H1 (cell line): ENCODE data around the gene DGCR6. TPM values are rescaled to one million over a fixed set of nuclear protein-coding genes. Genes with fewer than 3 reads are reported as not detected.

Experiments
- CTCF ChIA-PET: fragments of 300-600 bp; sonication (Branson Sonifier 250); formaldehyde crosslinking; loops from one replicate; lab custom pipeline; 2021; ENCODE audit not compliant: partially characterized antibody; lab: Charles Lee
- POLR2A ChIA-PET: fragments of 300-600 bp; sonication (Branson Sonifier 250); formaldehyde crosslinking; loops from one replicate; lab custom pipeline; 2021; ENCODE audit warnings: inconsistent platforms; ENCODE audit not compliant: partially characterized antibody; lab: Charles Lee
- DNase-seq, 2 experiments: peaks; one replicate each; pipeline versions ENCODE4 v3.0.0 to v3.0.0-alpha.2; 2010 to 2022; ENCODE audit warnings: low spot score in 2 of 2, low read depth in 1 of 2, mixed read lengths in 1 of 2
- FAIRE-seq: peaks from 2 replicates; lab custom pipeline; 2011; peaks lifted over from hg19 to GRCh38; lab: Jason Lieb, UNC
- H2AFZ ChIP-seq: 2 replicates; pipeline ENCODE4 v1.8.1; 2012; ENCODE audit warnings: low read length, inconsistent platforms
- H2AK5ac ChIP-seq: 2 replicates; pipeline ENCODE4 v1.6.1; 2013; ENCODE audit warnings: low read depth, low read length
- H2BK120ac ChIP-seq: replicated peaks from 2 replicates; pipeline ENCODE3; 2013; ENCODE audit warnings: low read depth, low read length, inconsistent platforms
- H2BK12ac ChIP-seq: 2 replicates; pipeline ENCODE4 v1.6.1; 2013; ENCODE audit warnings: low read depth, low read length
- H2BK15ac ChIP-seq: 2 replicates; pipeline ENCODE4 v1.6.1; 2013; ENCODE audit warnings: low read length
- H2BK20ac ChIP-seq: 2 replicates; pipeline ENCODE4 v1.6.1; 2013; ENCODE audit warnings: low read length
- H2BK5ac ChIP-seq: 2 replicates; pipeline ENCODE4 v1.6.1; 2013; ENCODE audit warnings: low read depth, low read length
- H3K14ac ChIP-seq: 2 replicates; pipeline ENCODE4 v1.6.1; 2013; ENCODE audit warnings: inconsistent platforms; ENCODE audit not compliant: insufficient read length
- H3K18ac ChIP-seq: 2 replicates; pipeline ENCODE4 v1.6.1; 2013; ENCODE audit warnings: low read length; ENCODE audit errors: extremely low read depth
- H3K23ac ChIP-seq: 2 replicates; pipeline ENCODE4 v1.6.1; 2013; ENCODE audit warnings: inconsistent platforms; ENCODE audit not compliant: insufficient read length
- H3K23me2 ChIP-seq: 2 replicates; pipeline ENCODE4 v1.6.1; 2013; ENCODE audit warnings: low read depth, low read length
- H3K27ac ChIP-seq: 2 replicates; pipeline ENCODE4 v1.6.1; 2011; ENCODE audit warnings: low read depth, low read length, inconsistent platforms
- H3K27me3 ChIP-seq, 4 experiments: replicated peaks in 1 of 4; 1 replicate in 1 of 4; 2 replicates in 3 of 4; pipeline versions ENCODE4 v1.6.1 to v1.8.1; 2011 to 2013; ENCODE audit warnings: low read length in 3 of 4, mild to moderate bottlenecking in 3 of 4, inconsistent platforms in 2 of 4, mixed read lengths in 2 of 4, moderate library complexity in 1 of 4; ENCODE audit not compliant: control insufficient read depth in 3 of 4, insufficient read depth in 3 of 4; ENCODE audit errors: extremely low read depth in 1 of 4
- H3K36me3 ChIP-seq, 4 experiments: 2 replicates each; pipeline versions ENCODE4 v1.6.1 to v1.8.1; 2011 to 2013; ENCODE audit warnings: mild to moderate bottlenecking in 4 of 4, low read length in 3 of 4, moderate library complexity in 2 of 4, control low read depth in 1 of 4, inconsistent platforms in 1 of 4; ENCODE audit not compliant: insufficient read depth in 4 of 4, control insufficient read depth in 2 of 4
- H3K4ac ChIP-seq: replicated peaks from 2 replicates; pipeline ENCODE3; 2013; ENCODE audit warnings: low read length, low read depth, mixed read lengths, inconsistent platforms; ENCODE audit not compliant: insufficient read length
- H3K4me1 ChIP-seq, 4 experiments: replicated peaks in 1 of 4; 1 replicate in 1 of 4; 2 replicates in 3 of 4; pipeline versions ENCODE4 v1.6.1 to v1.8.1; 2011 to 2013; ENCODE audit warnings: low read length in 3 of 4, inconsistent platforms in 2 of 4, mixed read lengths in 1 of 4; ENCODE audit not compliant: insufficient read depth in 4 of 4, control insufficient read depth in 3 of 4
- H3K4me2 ChIP-seq, 2 experiments: 2 replicates each; pipeline versions ENCODE4 v1.6.1 to v1.8.1; 2011 to 2013; ENCODE audit warnings: low read depth in 2 of 2, low read length in 2 of 2, control low read depth in 1 of 2, inconsistent platforms in 1 of 2, mild to moderate bottlenecking in 1 of 2; ENCODE audit not compliant: insufficient read depth in 1 of 2
- H3K4me3 ChIP-seq, 4 experiments: fragments of 200-600, 300-600 bp in 1 of 4; sonication (generic), shearing (Covaris generic), sonication (Bioruptor Twin) in 1 of 4; 2 replicates each; pipeline versions ENCODE4 v1.5.1 to v1.8.1; 2011 to 2016; ENCODE audit warnings: low read length in 4 of 4, low read depth in 3 of 4, control low read depth in 2 of 4, inconsistent platforms in 2 of 4, mild to moderate bottlenecking in 2 of 4, mixed read lengths in 1 of 4, moderate library complexity in 1 of 4; ENCODE audit not compliant: insufficient read depth in 2 of 4; ENCODE audit errors: extremely low read depth in 1 of 4
- H3K56ac ChIP-seq: replicated peaks from 2 replicates; pipeline ENCODE3; 2013; ENCODE audit warnings: low read depth, mild to moderate bottlenecking, mixed read lengths, low read length, inconsistent platforms; ENCODE audit not compliant: insufficient read length
- H3K79me1 ChIP-seq: 2 replicates; pipeline ENCODE4 v1.6.1; 2013; ENCODE audit warnings: low read depth, low read length, control low read depth
- H3K79me2 ChIP-seq, 2 experiments: 2 replicates each; pipeline versions ENCODE4 v1.6.1 to v1.8.1; 2012 to 2013; ENCODE audit warnings: low read length in 2 of 2, mild to moderate bottlenecking in 2 of 2, inconsistent platforms in 1 of 2; ENCODE audit not compliant: insufficient read depth in 2 of 2, control insufficient read depth in 1 of 2
- H3K9ac ChIP-seq, 4 experiments: replicated peaks in 1 of 4; 1 replicate in 1 of 4; 2 replicates in 3 of 4; pipeline versions ENCODE4 v1.6.1 to v1.8.1; 2011 to 2013; ENCODE audit warnings: low read depth in 3 of 4, low read length in 3 of 4, control low read depth in 2 of 4, mild to moderate bottlenecking in 2 of 4, moderate library complexity in 2 of 4, inconsistent platforms in 1 of 4; ENCODE audit errors: extremely low read depth in 1 of 4
- H3K9me3 ChIP-seq, 2 experiments: 2 replicates each; pipeline versions ENCODE4 v1.6.1 to v1.8.1; 2012 to 2013; ENCODE audit warnings: mild to moderate bottlenecking in 2 of 2, moderate library complexity in 2 of 2, control low read depth in 1 of 2, inconsistent platforms in 1 of 2, low read depth in 1 of 2, low read length in 1 of 2, mixed read lengths in 1 of 2; ENCODE audit not compliant: insufficient read depth in 2 of 2
- H4K20me1 ChIP-seq, 2 experiments: replicated peaks in 1 of 2; 2 replicates each; pipeline versions ENCODE3 to v1.8.1; 2011 to 2013; ENCODE audit warnings: inconsistent platforms in 2 of 2, low read length in 2 of 2, mild to moderate bottlenecking in 1 of 2; ENCODE audit not compliant: insufficient read depth in 2 of 2, control insufficient read depth in 1 of 2
- H4K5ac ChIP-seq: 2 replicates; pipeline ENCODE4 v1.6.1; 2013; ENCODE audit warnings: low read length, low read depth, mixed read lengths, inconsistent platforms; ENCODE audit not compliant: insufficient read length
- H4K8ac ChIP-seq: 2 replicates; pipeline ENCODE4 v1.8.0; 2013; ENCODE audit warnings: mild to moderate bottlenecking, moderate library complexity, low read length, inconsistent platforms; ENCODE audit not compliant: insufficient read depth; ENCODE audit errors: extremely low read depth
- H4K91ac ChIP-seq: replicated peaks from 2 replicates; pipeline ENCODE3; 2013; ENCODE audit warnings: low read length, mixed read lengths, inconsistent platforms; ENCODE audit not compliant: insufficient read length
- KDM1A ChIP-seq: fragments of 200-600, 300-600 bp; sonication (generic); IDR thresholded peaks from 2 replicates; pipeline ENCODE4 v1.7.1; 2016; ENCODE audit warnings: mild to moderate bottlenecking, low read length, borderline replicate concordance
- RAD21 ChIP-seq, 2 experiments: IDR thresholded peaks in 1 of 2; conservative IDR thresholded peaks in 1 of 2; 2 replicates each; pipeline ENCODE4 v1.6.1; 2011; ENCODE audit warnings: low read depth in 2 of 2, low read length in 2 of 2, improper control_type of control experiment in 1 of 2, inconsistent platforms in 1 of 2, mild to moderate bottlenecking in 1 of 2, moderate library complexity in 1 of 2
- SP1 ChIP-seq: IDR thresholded peaks from 2 replicates; pipeline ENCODE4 v1.6.1; 2011; ENCODE audit warnings: low read depth, low read length
- SP2 ChIP-seq: IDR thresholded peaks from 2 replicates; pipeline ENCODE4 v1.6.1; 2012; ENCODE audit warnings: mild to moderate bottlenecking, low read length, inconsistent platforms
- SP4 ChIP-seq: IDR thresholded peaks from 2 replicates; pipeline ENCODE4 v1.6.1; 2012; ENCODE audit warnings: low read length, inconsistent platforms
- USF2 ChIP-seq: IDR thresholded peaks from 2 replicates; pipeline ENCODE4 v1.6.1; 2011; ENCODE audit warnings: low read length, improper control_type of control experiment
- WGBS, 2 experiments: shearing (Covaris generic) in 1 of 2; methylation state at CpG; one replicate each; pipeline versions ENCODE4 v1.1.6 to v1.1.7; 2013 to 2015; ENCODE audit warnings: low lambda C conversion rate in 2 of 2, mixed read lengths in 2 of 2, inconsistent platforms in 1 of 2, low coverage in 1 of 2, missing lambda C conversion rate in 1 of 2; ENCODE audit not compliant: insufficient replicate concordance in 2 of 2, insufficient coverage in 1 of 2, insufficient read length in 1 of 2; ENCODE audit errors: extremely low coverage in 1 of 2, missing lambda C conversion rate in 1 of 2; 5-methylcytosine and 5-hydroxymethylcytosine counted together
- polyA plus RNA-seq, 7 experiments: library from polyadenylated mRNA; depleted of rRNA in 3 of 7; stranded (reverse) in 5 of 7; unstranded in 2 of 7; fragments of >200 nt in 5 of 7; fragments of 200-250 nt in 2 of 7; gene quantifications; 1 replicate in 5 of 7; 2 replicates in 1 of 7; 4 replicates in 1 of 7; pipeline versions ENCODE4 v1.2.1 to v1.2.3, GENCODE V29; 2011 to 2013; ENCODE audit warnings: missing spikeins in 2 of 7, mixed read lengths in 2 of 7
- total RNA-seq: library from RNA; stranded (reverse); fragmentation: NEBNext Ultra II Directional; extraction: Animal tissue kit (Norgen Biotek cat#: 25700); gene quantifications from 2 replicates; pipeline ENCODE4 v1.2.1, GENCODE V29; 2021

Gene DGCR6
- total and polyA plus RNA-seq, 2 of the 8 experiments (the other 6 are each of a cell fraction or from before 2014, with no cell fraction given) = 0.82 to 1.7 TPM

- Histone ChIP-seq H3K4me3 (no peak overlapping the region), H3K23me2 (no peaks in the 10 kb centered on the region), H2BK12ac (no peak overlapping the region), H2AK5ac (no peak overlapping the region), H3K36me3 (peaks cover 0 to 12% (median 0%) of the 10 kb centered on the region in 4 experiments; a peak in 1 of 8 replicates), H4K91ac (no peak overlapping the region), H3K9ac (no peak overlapping the region), H4K20me1 (no peaks in the 10 kb centered on the region), H3K56ac (no peak overlapping the region), H3K27me3 (no peaks in the 10 kb centered on the region), H3K79me2 (no peaks in the 10 kb centered on the region), H4K5ac (no peak overlapping the region), H2BK5ac (no peak overlapping the region), H3K27ac (no peak overlapping the region), H4K8ac (no peak overlapping the region), H3K9me3 (no peaks in the 10 kb centered on the region), H2BK120ac (no peak overlapping the region), H3K4ac (no peak overlapping the region), H2BK20ac (no peak overlapping the region), H3K4me1 (peaks cover 0 to 9% (median 8%) of the 10 kb centered on the region in 4 experiments; a peak in 5 of 7 replicates), H3K18ac (no peak overlapping the region; the same call in 1 of the 2 replicates), H3K4me2 (no peak overlapping the region), H3K14ac (no peak overlapping the region), H2BK15ac (no peak overlapping the region), H2AFZ (no peak overlapping the region), H3K79me1 (no peaks in the 10 kb centered on the region), H3K23ac (no peak overlapping the region)
- FAIRE-seq (no peak), DNase-seq (no peak)
- 98% methylated on average over 4 of the region's 6 CpGs; no CpG with 5 or more reads in 1 of the 2 experiments for WGBS, 2 experiments
- CTCF ChIA-PET = interaction anchor here (1.0 kb wide), 1 partner anchor 31 kb away, joined by 3 read pairs; no protein-coding TSS in a partner anchor
- POLR2A ChIA-PET = no interaction called here
- TF ChIP-seq RAD21 (IDR thresholded peaks at IDR 0.05 in 1 of 2, conservative IDR thresholded peaks at IDR 0.05 in 1 of 2; ENCODE audit: low read depth in 2 of 2, low read length in 2 of 2) = no peak
- TF ChIP-seq SP4 = no peak
- no peak for TF ChIP-seq USF2
- TF ChIP-seq KDM1A = no peak
- no peak for TF ChIP-seq SP2
- TF ChIP-seq SP1 = no peak
Observed at GRCh38 chr22:18952022-18952421, 45.9 kb downstream of the DGCR6 start.
